PC-9 (cell line): ENCODE results near the gene SLC47A1.

Source experiments
- CTCF ChIP-seq: fragments of 200-600 bp; sonication (generic); conservative IDR thresholded peaks from 2 replicates; pipeline ENCODE4 v1.6.1; 2017; ENCODE audit warnings: mixed run types, antibody characterized with exemption, mild to moderate bottlenecking, moderate library complexity
- EZH2 ChIP-seq: fragments of 200-600 bp; sonication (generic); IDR thresholded peaks from 2 replicates; pipeline ENCODE4 v1.8.0; 2017; ENCODE audit warnings: antibody characterized with exemption, low read depth

DNA sequence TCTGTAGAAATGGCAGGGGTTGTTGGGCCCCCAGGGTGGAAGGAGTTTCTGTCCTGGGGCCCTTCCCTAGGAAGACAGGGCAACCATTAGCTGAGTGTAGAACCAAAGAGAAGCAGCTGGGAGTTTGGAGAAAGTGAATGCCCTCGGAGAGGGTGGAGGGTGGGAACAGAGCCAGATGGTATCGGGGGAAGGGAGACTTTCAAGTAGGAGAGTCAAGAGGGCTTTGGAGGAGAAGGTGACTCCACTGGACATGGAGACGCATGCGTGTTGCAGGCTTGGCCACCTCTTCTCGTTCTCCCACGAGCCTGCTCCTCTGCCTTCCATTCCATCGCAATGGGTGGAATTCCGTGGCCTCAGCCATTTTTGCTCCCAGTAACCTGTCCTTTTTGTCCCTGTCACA is 19.4 kb downstream of the SLC47A1 start:
- TF ChIP-seq CTCF = no peak
- no peak for TF ChIP-seq EZH2
